ENCODE data around the gene RIPK3.
"Not testable (repeated sequence)": the region's sequence is repeated elsewhere in the genome, so short reads cannot be mapped to it uniquely, and the experiment has no call there.

Gene RIPK3

GRCh38 chr14:24339284-24340151 is at the start of gene RIPK3:
Gene RIPK3 (minus strand): TSS chr14:24339991. CDS start chr14:24339826, 165 bp downstream.
- DNase-seq, result peak; percentile 75

GRCh38 chr14:24389226-24389848 is 49.5 kb upstream of the RIPK3 start:
- no peak for DNase-seq

- DNase-seq, result no peak
Observed at GRCh38 chr14:24388474-24389179, 48.8 kb upstream of the RIPK3 start.

- not testable (repeated sequence) for DNase-seq
Observed at GRCh38 chr14:24387579-24387978, 47.8 kb upstream of the RIPK3 start.

- DNase-seq, result no peak
Observed at GRCh38 chr14:24387009-24387345, 47.2 kb upstream of the RIPK3 start.

- no peak for DNase-seq
Observed at GRCh38 chr14:24385524-24385923, 45.7 kb upstream of the RIPK3 start.

GRCh38 chr14:24384169-24384568 is 44.4 kb upstream of the RIPK3 start:
- no peak for DNase-seq

- DNase-seq, result no peak
Observed at GRCh38 chr14:24382064-24382371, 42.2 kb upstream of the RIPK3 start.

GRCh38 chr14:24381363-24382063 is 41.7 kb upstream of the RIPK3 start:
- no peak for DNase-seq

- no peak for DNase-seq
Observed at GRCh38 chr14:24379907-24380730, 40.3 kb upstream of the RIPK3 start.

GRCh38 chr14:24378981-24379906 is 39.5 kb upstream of the RIPK3 start:
- no peak for DNase-seq

GRCh38 chr14:24378327-24378726 is 38.5 kb upstream of the RIPK3 start:
- DNase-seq, result no peak

- DNase-seq, result no peak
Observed at GRCh38 chr14:24377657-24378056, 37.9 kb upstream of the RIPK3 start.

GRCh38 chr14:24377126-24377525 is 37.3 kb upstream of the RIPK3 start:
- no peak for DNase-seq

GRCh38 chr14:24376448-24377070 is 36.8 kb upstream of the RIPK3 start:
- no peak for DNase-seq

GRCh38 chr14:24372701-24373416 is 33.1 kb upstream of the RIPK3 start:
- no peak for DNase-seq

GRCh38 chr14:24371605-24372004 is 31.8 kb upstream of the RIPK3 start:
- DNase-seq, result not testable (repeated sequence)

GRCh38 chr14:24370748-24371147 is 31.0 kb upstream of the RIPK3 start:
- no peak for DNase-seq

GRCh38 chr14:24369907-24370687 is 30.3 kb upstream of the RIPK3 start:
- DNase-seq, result no peak
